GM23338 (cell line): ENCODE results near the gene LRRFIP1. TPM values are rescaled to one million over a fixed set of nuclear protein-coding genes. Genes with fewer than 3 reads are reported as not detected.

ENCODE experiments used
- ATAC-seq: fragments of 200-7000 bp; cut with Tn5 transposase; 3 replicates; pipeline ENCODE4 v1.9.1; 2020
- DNase-seq: peaks from one replicate; pipeline ENCODE4 v3.0.0-alpha.2; 2015; ENCODE audit warnings: low spot score
- H2AFZ ChIP-seq: fragments of 200-600 bp; sonication (generic); 2 replicates; pipeline ENCODE4 v1.8.0; 2016; ENCODE audit warnings: antibody characterized with exemption, mild to moderate bottlenecking, moderate library complexity
- H3F3A ChIP-seq: fragments of 200-600 bp; sonication (generic); replicated peaks from 2 replicates; pipeline ENCODE4 v1.8.0; 2017; ENCODE audit warnings: antibody characterized with exemption, mixed run types, low read depth
- H3K27ac ChIP-seq: fragments of 200-600 bp; sonication (generic); 2 replicates; pipeline ENCODE4 v1.6.1; 2016; ENCODE audit warnings: low read depth
- H3K27me3 ChIP-seq: fragments of 200-600 bp; sonication (generic); 2 replicates; pipeline ENCODE4 v1.8.0; 2016; ENCODE audit warnings: mild to moderate bottlenecking, mixed run types, moderate library complexity; ENCODE audit not compliant: insufficient read depth
- H3K36me3 ChIP-seq: fragments of 200-600 bp; sonication (generic); 2 replicates; pipeline ENCODE4 v1.8.0; 2016; ENCODE audit warnings: mild to moderate bottlenecking; ENCODE audit not compliant: insufficient read depth
- H3K4me1 ChIP-seq: fragments of 200-600 bp; sonication (generic); 2 replicates; pipeline ENCODE4 v1.8.0; 2016; ENCODE audit warnings: mild to moderate bottlenecking, moderate library complexity; ENCODE audit not compliant: insufficient read depth
- H3K4me2 ChIP-seq: fragments of 200-600 bp; sonication (generic); 2 replicates; pipeline ENCODE4 v1.7.1; 2017; ENCODE audit warnings: mixed run types
- H3K4me3 ChIP-seq: fragments of 200-600 bp; sonication (generic); 2 replicates; pipeline ENCODE4 v1.6.1; 2016; ENCODE audit warnings: mixed run types
- H3K79me2 ChIP-seq: fragments of 200-600 bp; sonication (generic); replicated peaks from 2 replicates; pipeline ENCODE4 v1.8.0; 2017; ENCODE audit warnings: mild to moderate bottlenecking; ENCODE audit not compliant: insufficient read depth
- H3K9me2 ChIP-seq: fragments of 200-600 bp; sonication (generic); 2 replicates; pipeline ENCODE4 v1.8.0; 2017; ENCODE audit not compliant: insufficient read depth
- H4K20me1 ChIP-seq: fragments of 200-600 bp; sonication (generic); replicated peaks from 2 replicates; pipeline ENCODE4 v1.8.0; 2017; ENCODE audit warnings: mild to moderate bottlenecking; ENCODE audit not compliant: insufficient read depth
- H3K27ac Mint-ChIP-seq: 2 replicates; pipeline ENCODE4 v1.8.0; 2020; ENCODE audit warnings: inconsistent platforms, mild to moderate bottlenecking, moderate library complexity, mixed read lengths
- H3K27me3 Mint-ChIP-seq: 3 replicates; pipeline ENCODE4 v1.8.0; 2022; ENCODE audit warnings: low read depth, mild to moderate bottlenecking, moderate library complexity, mixed read lengths, inconsistent platforms; ENCODE audit not compliant: insufficient read depth, poor library complexity
- H3K36me3 Mint-ChIP-seq: 3 replicates; pipeline ENCODE4 v1.8.0; 2021; ENCODE audit warnings: low read depth, mild to moderate bottlenecking, inconsistent platforms, moderate library complexity, mixed read lengths
- H3K4me1 Mint-ChIP-seq: 3 replicates; pipeline ENCODE4 v1.8.0; 2020; ENCODE audit warnings: mild to moderate bottlenecking, inconsistent platforms, mixed read lengths
- H3K4me3 Mint-ChIP-seq: 3 replicates; pipeline ENCODE4 v1.8.0; 2021; ENCODE audit warnings: moderate library complexity, mild to moderate bottlenecking, inconsistent platforms, mixed read lengths
- H3K9me3 Mint-ChIP-seq: 3 replicates; pipeline ENCODE4 v1.8.0; 2020; ENCODE audit warnings: moderate library complexity, mild to moderate bottlenecking, inconsistent platforms, mixed read lengths
- CREB1 ChIP-seq: fragments of 250-450 bp; sonication (Bioruptor Pico); IDR thresholded peaks from 2 replicates; pipeline ENCODE4 v1.5.0; 2020; ENCODE audit warnings: low read depth, mild to moderate bottlenecking, moderate library complexity
- EZH2 ChIP-seq: fragments of 200-600 bp; sonication (generic); IDR thresholded peaks from one replicate; pipeline ENCODE4 v1.8.0; 2017; ENCODE audit warnings: antibody characterized with exemption, mild to moderate bottlenecking, low read depth; ENCODE audit not compliant: unreplicated experiment
- EZH2phosphoT487 ChIP-seq: fragments of 200-600 bp; sonication (generic); IDR thresholded peaks from one replicate; pipeline ENCODE4 v1.8.1; 2018; ENCODE audit warnings: antibody characterized with exemption; ENCODE audit not compliant: unreplicated experiment
- JUNB ChIP-seq: IDR thresholded peaks from one replicate; pipeline ENCODE4 v1.6.1; 2016; ENCODE audit warnings: antibody characterized with exemption; ENCODE audit not compliant: unreplicated experiment
- NANOG ChIP-seq: IDR thresholded peaks from 2 replicates; pipeline ENCODE4 v1.6.1; 2016; ENCODE audit warnings: antibody characterized with exemption, borderline replicate concordance
- POLR2AphosphoS5 ChIP-seq: IDR thresholded peaks from 2 replicates; pipeline ENCODE4 v1.6.1; 2016; ENCODE audit warnings: antibody characterized with exemption, low read depth
- STAT1 ChIP-seq: IDR thresholded peaks from one replicate; pipeline ENCODE4 v1.6.1; 2016; ENCODE audit warnings: antibody characterized with exemption; ENCODE audit not compliant: unreplicated experiment
- ZNF114 ChIP-seq: fragments of 250-450 bp; sonication (Bioruptor Pico); IDR thresholded peaks from 2 replicates; pipeline ENCODE4 v1.5.0; 2020; ENCODE audit warnings: mild to moderate bottlenecking, moderate library complexity
- ZNF331 ChIP-seq: fragments of 250-450 bp; sonication (Bioruptor Pico); IDR thresholded peaks from 2 replicates; pipeline ENCODE4 v1.5.0; 2020; ENCODE audit warnings: low read depth, mild to moderate bottlenecking, moderate library complexity
- polyA plus RNA-seq: library from polyadenylated mRNA; unstranded; fragments of >200 nt; fragmentation: Nextera tagmentation; extraction: Ambion mirVana; gene quantifications from 2 replicates; pipeline ENCODE4 v1.2.1, GENCODE V29; 2016
- total RNA-seq: library from RNA; depleted of rRNA; stranded (reverse); fragments of >200 nt; shearing (Covaris generic); gene quantifications from 2 replicates; pipeline ENCODE4 v1.2.3, GENCODE V29; 2014
- TF ChIP-seq, protein P1 (sequence below): IDR thresholded peaks from 2 replicates; pipeline ENCODE4 v1.6.1; 2016; ENCODE audit warnings: antibody characterized with exemption
- TF ChIP-seq, protein P2 (sequence below), 2 experiments: fragments of 200-600 bp in 1 of 2; sonication (generic) in 1 of 2; conservative IDR thresholded peaks; 2 replicates each; pipeline versions ENCODE4 v1.5.1 to v1.6.1; 2016 to 2017; ENCODE audit warnings: antibody characterized with exemption in 2 of 2, low read depth in 2 of 2, mild to moderate bottlenecking in 2 of 2, moderate library complexity in 1 of 2
- TF ChIP-seq, protein P3 (sequence below): IDR thresholded peaks from one replicate; pipeline ENCODE4 v1.6.1; 2018; ENCODE audit warnings: antibody characterized with exemption; ENCODE audit not compliant: unreplicated experiment

The LRRFIP1 gene
- total and polyA plus RNA-seq, 2 experiments from 2014 or later, result 59.6 to 178 TPM

DNA sequence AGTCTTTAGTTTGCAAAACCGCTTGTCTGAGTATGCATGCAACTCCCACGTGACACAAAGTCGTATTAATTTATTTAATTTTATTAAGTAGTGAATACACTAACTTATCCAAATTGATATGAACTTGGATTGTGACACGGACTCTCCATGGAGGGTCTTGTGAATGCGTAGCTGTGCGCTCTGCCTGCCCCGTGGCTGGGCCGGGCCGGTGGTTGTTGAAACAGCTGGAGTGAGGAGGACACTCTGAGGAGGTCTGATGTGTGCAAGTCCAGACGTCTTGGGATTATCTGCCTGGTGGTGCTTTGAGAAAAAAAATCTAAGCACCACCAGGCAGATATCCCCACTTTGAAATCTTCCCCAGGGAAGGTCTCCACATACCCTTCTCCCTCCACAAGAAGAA, 130.2 kb downstream of the LRRFIP1 start:
- peaks cover 55% of the 10 kb centered on the region for H3K36me3 Mint-ChIP-seq
- no peak for ATAC-seq
- no peak overlapping the region for H3K4me2 ChIP-seq
- no peak for DNase-seq
- peaks cover 2% of the 10 kb centered on the region for H3K27me3 Mint-ChIP-seq
- peaks cover 4% of the 10 kb centered on the region; the same call in 1 of the 2 replicates for H3F3A ChIP-seq
- H3K27me3 ChIP-seq, result no peaks in the 10 kb centered on the region
- no peaks in the 10 kb centered on the region for H3K4me1 ChIP-seq
- no peaks in the 10 kb centered on the region for H3K9me2 ChIP-seq
- peaks cover 7% of the 10 kb centered on the region; the same call in 1 of the 2 replicates for H4K20me1 ChIP-seq
- TF ChIP-seq POLR2AphosphoS5 (no peak), ZNF114 (no peak), ZNF331 (CRISPR knock-in tag) (no peak), STAT1 (no peak), NANOG (no peak), CREB1 (CRISPR knock-in tag) (no peak), EZH2phosphoT487 (no peak), JUNB (no peak)
- TF ChIP-seq, protein P1, sequence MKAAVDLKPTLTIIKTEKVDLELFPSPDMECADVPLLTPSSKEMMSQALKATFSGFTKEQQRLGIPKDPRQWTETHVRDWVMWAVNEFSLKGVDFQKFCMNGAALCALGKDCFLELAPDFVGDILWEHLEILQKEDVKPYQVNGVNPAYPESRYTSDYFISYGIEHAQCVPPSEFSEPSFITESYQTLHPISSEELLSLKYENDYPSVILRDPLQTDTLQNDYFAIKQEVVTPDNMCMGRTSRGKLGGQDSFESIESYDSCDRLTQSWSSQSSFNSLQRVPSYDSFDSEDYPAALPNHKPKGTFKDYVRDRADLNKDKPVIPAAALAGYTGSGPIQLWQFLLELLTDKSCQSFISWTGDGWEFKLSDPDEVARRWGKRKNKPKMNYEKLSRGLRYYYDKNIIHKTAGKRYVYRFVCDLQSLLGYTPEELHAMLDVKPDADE, result no peak
- TF ChIP-seq, protein P2, sequence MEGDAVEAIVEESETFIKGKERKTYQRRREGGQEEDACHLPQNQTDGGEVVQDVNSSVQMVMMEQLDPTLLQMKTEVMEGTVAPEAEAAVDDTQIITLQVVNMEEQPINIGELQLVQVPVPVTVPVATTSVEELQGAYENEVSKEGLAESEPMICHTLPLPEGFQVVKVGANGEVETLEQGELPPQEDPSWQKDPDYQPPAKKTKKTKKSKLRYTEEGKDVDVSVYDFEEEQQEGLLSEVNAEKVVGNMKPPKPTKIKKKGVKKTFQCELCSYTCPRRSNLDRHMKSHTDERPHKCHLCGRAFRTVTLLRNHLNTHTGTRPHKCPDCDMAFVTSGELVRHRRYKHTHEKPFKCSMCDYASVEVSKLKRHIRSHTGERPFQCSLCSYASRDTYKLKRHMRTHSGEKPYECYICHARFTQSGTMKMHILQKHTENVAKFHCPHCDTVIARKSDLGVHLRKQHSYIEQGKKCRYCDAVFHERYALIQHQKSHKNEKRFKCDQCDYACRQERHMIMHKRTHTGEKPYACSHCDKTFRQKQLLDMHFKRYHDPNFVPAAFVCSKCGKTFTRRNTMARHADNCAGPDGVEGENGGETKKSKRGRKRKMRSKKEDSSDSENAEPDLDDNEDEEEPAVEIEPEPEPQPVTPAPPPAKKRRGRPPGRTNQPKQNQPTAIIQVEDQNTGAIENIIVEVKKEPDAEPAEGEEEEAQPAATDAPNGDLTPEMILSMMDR (conservative IDR thresholded peaks at IDR 0.05; ENCODE audit: low read depth in 2 of 2), result no peak
- no peaks in the 10 kb centered on the region for H3K9me3 Mint-ChIP-seq
- 0 out of 2 replicates have a peak overlapping the region, but pooled peaks have one; percentile 53 for H3K27ac ChIP-seq
- H3K36me3 ChIP-seq, result peaks cover 47% of the 10 kb centered on the region
- H3K27ac Mint-ChIP-seq, result no peak overlapping the region
- H3K4me3 Mint-ChIP-seq, result no peak overlapping the region
- H2AFZ ChIP-seq, result no peak overlapping the region
- no peaks in the 10 kb centered on the region for H3K4me1 Mint-ChIP-seq
- no peaks in the 10 kb centered on the region for H3K79me2 ChIP-seq
- no peak overlapping the region for H3K4me3 ChIP-seq

DNA sequence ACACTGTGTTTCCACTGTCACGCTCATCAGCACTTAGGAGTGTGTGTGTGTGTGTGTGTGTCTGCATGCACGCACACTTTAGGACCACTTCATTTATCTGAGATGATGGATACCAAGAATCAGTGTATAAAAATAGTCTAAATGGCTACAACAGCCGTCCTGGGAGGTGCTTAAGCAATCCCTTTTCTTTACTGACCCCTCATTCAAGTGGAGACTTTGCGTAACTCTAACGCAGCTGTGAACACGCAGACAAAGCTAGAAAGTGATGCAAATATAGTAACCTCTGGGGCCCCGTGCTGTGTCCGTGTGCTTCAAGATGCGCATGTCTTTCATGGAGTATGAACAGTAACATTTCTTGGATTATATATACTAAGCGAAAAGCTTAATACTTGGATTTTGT, 130.8 kb downstream of the LRRFIP1 start:
- no peak overlapping the region for H3K27ac Mint-ChIP-seq
- ATAC-seq, result no peak
- no peak overlapping the region for H3K4me3 Mint-ChIP-seq
- no peaks in the 10 kb centered on the region for H3K4me1 ChIP-seq
- H4K20me1 ChIP-seq, result peaks cover 7% of the 10 kb centered on the region; the same call in 1 of the 2 replicates
- no peak overlapping the region for H2AFZ ChIP-seq
- no peaks in the 10 kb centered on the region for H3K9me3 Mint-ChIP-seq
- peaks cover 2% of the 10 kb centered on the region for H3K27me3 Mint-ChIP-seq
- H3F3A ChIP-seq, result peaks cover 2% of the 10 kb centered on the region; the same call in 1 of the 2 replicates
- no peak for DNase-seq
- H3K9me2 ChIP-seq, result no peaks in the 10 kb centered on the region
- H3K4me3 ChIP-seq, result no peak overlapping the region
- no peak overlapping the region for H3K27ac ChIP-seq
- H3K36me3 Mint-ChIP-seq, result peaks cover 57% of the 10 kb centered on the region
- H3K4me1 Mint-ChIP-seq, result no peaks in the 10 kb centered on the region
- H3K79me2 ChIP-seq, result no peaks in the 10 kb centered on the region
- H3K36me3 ChIP-seq, result peaks cover 42% of the 10 kb centered on the region
- no peak overlapping the region for H3K4me2 ChIP-seq
- H3K27me3 ChIP-seq, result no peaks in the 10 kb centered on the region
- no peak for TF ChIP-seq STAT1
- TF ChIP-seq CREB1 (CRISPR knock-in tag), result no peak
- TF ChIP-seq ZNF331 (CRISPR knock-in tag), result no peak
- no peak for TF ChIP-seq EZH2
- TF ChIP-seq ZNF114, result no peak
- TF ChIP-seq, protein P3, sequence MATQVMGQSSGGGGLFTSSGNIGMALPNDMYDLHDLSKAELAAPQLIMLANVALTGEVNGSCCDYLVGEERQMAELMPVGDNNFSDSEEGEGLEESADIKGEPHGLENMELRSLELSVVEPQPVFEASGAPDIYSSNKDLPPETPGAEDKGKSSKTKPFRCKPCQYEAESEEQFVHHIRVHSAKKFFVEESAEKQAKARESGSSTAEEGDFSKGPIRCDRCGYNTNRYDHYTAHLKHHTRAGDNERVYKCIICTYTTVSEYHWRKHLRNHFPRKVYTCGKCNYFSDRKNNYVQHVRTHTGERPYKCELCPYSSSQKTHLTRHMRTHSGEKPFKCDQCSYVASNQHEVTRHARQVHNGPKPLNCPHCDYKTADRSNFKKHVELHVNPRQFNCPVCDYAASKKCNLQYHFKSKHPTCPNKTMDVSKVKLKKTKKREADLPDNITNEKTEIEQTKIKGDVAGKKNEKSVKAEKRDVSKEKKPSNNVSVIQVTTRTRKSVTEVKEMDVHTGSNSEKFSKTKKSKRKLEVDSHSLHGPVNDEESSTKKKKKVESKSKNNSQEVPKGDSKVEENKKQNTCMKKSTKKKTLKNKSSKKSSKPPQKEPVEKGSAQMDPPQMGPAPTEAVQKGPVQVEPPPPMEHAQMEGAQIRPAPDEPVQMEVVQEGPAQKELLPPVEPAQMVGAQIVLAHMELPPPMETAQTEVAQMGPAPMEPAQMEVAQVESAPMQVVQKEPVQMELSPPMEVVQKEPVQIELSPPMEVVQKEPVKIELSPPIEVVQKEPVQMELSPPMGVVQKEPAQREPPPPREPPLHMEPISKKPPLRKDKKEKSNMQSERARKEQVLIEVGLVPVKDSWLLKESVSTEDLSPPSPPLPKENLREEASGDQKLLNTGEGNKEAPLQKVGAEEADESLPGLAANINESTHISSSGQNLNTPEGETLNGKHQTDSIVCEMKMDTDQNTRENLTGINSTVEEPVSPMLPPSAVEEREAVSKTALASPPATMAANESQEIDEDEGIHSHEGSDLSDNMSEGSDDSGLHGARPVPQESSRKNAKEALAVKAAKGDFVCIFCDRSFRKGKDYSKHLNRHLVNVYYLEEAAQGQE, result no peak
- TF ChIP-seq, protein P2 (conservative IDR thresholded peaks at IDR 0.05; ENCODE audit: low read depth in 2 of 2), result no peak
- TF ChIP-seq POLR2AphosphoS5, result no peak
- no peak for TF ChIP-seq JUNB
